ENCODE data around the gene PPP1R17.

PPP1R17 gene

GRCh38 chr7:31705377-31705776, 18.4 kb downstream of the PPP1R17 start:
- DNase-seq: no peak

- no peak for DNase-seq
These were observed 20.1 kb downstream of the PPP1R17 start for GRCh38 chr7:31707089-31707488.

GRCh38 chr7:31710171-31710570, 23.2 kb downstream of the PPP1R17 start:
- DNase-seq: no peak

GRCh38 chr7:31716355-31716754, 29.3 kb downstream of the PPP1R17 start:
- DNase-seq: no peak

GRCh38 chr7:31720366-31720765, 33.4 kb downstream of the PPP1R17 start:
- DNase-seq: no peak

GRCh38 chr7:31724696-31725095, 37.7 kb downstream of the PPP1R17 start:
- DNase-seq: no peak

- DNase-seq: no peak
These were observed 42.3 kb downstream of the PPP1R17 start for GRCh38 chr7:31729195-31729804.

- DNase-seq: no peak
These were observed 47.4 kb downstream of the PPP1R17 start for GRCh38 chr7:31734456-31734855.

- DNase-seq: peak; percentile 29
These were observed 49.3 kb downstream of the PPP1R17 start for GRCh38 chr7:31735991-31736982.

- DNase-seq: no peak
These were observed 54.8 kb downstream of the PPP1R17 start for GRCh38 chr7:31741852-31742251.

- peak; percentile 46 for DNase-seq
These were observed 57.4 kb downstream of the PPP1R17 start for GRCh38 chr7:31744294-31744874.

GRCh38 chr7:31747553-31747952, 60.5 kb downstream of the PPP1R17 start:
- no peak for DNase-seq

GRCh38 chr7:31748084-31748483, 61.1 kb downstream of the PPP1R17 start:
- no peak for DNase-seq

- no peak for DNase-seq
These were observed 64.7 kb downstream of the PPP1R17 start for GRCh38 chr7:31751726-31752125.

Measured in NCI-H146 (cell line).